GM21515 (cell line): ENCODE data around the gene HMOX2.

Source experiments
- ATAC-seq: cut with Tn5 transposase; IDR thresholded peaks from one replicate; pipeline ENCODE4 v1.9.1; 2021; ENCODE audit not compliant: unreplicated experiment

HMOX2 gene

GRCh38 chr16:4475880-4476788 is at the start of gene HMOX2:
Gene HMOX2 (plus strand): TSS chr16:4476398. CDS start chr16:4505525, 29,127 bp downstream.
- peak; percentile 75 for ATAC-seq

DNA sequence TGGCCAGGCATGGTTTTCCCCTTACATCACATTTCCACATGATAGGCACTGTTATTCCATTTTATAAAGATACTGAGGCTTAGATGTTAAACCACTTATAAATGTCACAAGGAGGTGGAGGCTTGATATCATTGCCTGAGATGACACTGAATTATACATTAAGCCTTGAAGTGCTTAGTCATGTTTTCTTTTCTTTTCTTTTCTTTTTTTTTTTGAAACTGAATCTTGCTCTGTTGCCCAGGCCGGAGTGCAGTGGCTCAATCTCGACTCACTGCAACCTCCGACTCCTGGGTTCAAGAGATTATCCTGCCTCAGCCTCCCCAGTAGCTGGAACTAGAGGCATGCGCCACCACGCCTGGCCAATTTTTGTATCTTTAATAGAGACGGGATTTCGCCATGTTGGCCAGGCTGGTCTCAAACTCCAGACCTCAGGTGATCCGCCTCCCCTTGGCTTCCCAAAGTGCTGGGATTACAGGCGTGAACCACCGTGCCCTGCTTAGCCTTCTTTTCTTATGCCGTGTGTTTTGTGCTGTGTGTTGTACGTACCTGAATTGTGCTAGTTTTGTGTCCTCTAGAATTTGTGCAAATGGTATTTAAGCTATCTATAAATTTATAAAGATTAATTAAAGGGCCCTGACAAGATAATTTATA is 49.4 kb upstream of the HMOX2 start:
- ATAC-seq: no peak

DNA sequence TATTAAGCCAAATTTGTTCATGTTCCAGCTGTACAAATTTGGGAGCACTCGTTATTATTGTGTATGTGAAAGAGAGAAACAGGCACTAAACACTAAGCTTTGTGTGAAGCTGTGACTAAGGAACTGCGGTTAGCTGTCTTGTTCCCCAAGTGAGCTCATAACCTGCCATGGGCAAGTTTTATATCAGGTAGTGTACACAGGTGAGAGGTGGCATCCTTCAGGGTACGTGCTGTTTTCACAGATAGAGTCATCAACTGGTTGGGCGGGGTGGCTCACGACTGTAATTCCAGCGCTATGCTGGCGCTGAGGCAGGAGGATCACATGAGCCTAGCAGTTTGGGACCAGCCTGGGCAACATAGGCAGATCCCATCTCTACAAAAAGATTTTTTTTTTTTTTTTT is 47.7 kb upstream of the HMOX2 start:
- no peak for ATAC-seq

DNA sequence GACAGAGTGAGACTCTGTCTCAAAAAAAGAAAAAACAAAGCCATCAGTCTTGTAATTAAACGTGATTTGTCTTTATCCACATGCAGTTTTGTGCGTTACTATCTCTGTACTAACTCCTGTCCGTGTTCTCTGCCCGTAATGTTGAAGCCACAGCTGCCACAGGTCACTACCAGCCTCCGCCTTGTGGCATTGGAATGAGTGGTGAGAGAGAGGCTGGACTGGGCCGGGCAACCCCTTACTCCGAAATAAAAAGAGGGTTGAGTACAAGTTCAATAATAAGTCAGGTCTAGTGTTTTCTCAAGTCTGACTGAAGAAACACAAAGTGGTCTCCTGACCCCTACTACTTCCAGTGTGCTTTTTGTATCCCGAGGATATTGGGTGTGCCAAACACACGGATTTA is 45.2 kb upstream of the HMOX2 start:
- ATAC-seq: no peak

DNA sequence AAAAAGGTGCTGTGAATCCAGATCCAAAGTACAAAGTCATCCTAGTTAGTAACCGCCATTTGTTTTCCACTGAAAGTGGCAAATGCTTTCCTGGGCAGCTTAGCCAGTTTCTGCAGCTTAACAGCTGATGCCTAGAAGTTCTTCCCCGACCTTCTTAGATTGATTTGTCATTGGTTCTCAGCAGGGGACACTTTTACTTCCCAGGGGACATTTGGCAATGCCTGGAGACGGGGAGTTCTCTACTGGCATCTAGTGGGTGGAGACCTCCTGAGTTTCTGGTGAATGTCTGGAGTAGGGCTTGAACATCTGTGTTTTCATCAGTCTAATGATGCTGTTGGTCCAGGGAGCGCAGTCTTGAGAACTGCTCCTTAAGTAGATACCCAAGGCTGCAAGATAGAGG is 43.0 kb upstream of the HMOX2 start:
- ATAC-seq: no peak

GRCh38 chr16:4433914-4434787 is 42.0 kb upstream of the HMOX2 start:
- ATAC-seq: no peak

DNA sequence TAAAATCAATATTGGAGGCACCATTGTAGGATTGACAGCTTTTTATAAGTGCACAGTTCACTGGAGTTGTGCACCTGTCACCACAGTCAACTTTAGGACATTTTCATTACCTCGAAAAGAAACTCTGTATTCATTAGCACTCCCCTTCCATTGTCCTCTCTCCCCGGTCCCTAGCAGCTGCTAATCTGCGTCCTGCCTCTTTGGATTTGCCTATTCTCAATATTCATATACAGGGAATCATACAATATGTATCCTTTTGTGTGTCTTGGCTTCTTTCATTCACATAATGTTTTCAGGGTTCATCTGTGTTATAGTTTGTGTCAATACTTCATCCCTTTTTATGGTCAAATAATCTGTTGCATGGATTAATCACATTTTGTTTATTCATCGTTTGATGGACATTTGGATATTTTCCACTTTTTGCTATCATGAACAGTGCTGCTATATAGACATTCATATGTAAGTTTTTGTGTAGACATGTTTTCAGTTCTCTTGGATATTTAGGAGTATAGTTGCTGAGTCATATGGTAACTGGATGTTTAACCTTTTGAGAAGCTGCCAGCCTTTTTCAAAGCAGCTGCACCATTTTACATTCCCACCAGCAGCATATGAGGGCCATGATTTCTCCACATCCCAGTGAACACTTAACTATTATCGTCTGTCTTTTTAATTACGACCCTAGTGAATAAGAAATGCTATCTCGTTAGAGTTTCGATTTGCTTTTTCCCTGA is 40.7 kb upstream of the HMOX2 start:
- no peak for ATAC-seq

DNA sequence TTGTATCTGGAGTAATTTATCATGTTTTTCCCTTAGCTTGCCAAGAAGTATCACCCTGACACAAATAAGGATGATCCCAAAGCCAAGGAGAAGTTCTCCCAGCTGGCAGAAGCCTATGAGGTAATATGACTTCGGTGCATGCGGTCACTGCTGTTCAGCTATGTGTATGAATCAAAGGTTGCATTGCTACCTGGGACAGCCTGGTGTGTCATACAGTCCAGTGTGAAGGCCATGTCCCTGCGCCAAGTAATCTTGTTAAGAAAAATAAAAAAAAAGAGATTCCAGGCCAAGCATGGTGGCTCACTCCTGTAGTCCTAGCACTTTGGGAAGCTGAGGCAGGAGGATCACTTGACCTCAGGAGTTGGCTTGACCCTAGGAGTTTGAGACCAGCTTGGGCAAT is 38.8 kb upstream of the HMOX2 start:
- no peak for ATAC-seq

DNA sequence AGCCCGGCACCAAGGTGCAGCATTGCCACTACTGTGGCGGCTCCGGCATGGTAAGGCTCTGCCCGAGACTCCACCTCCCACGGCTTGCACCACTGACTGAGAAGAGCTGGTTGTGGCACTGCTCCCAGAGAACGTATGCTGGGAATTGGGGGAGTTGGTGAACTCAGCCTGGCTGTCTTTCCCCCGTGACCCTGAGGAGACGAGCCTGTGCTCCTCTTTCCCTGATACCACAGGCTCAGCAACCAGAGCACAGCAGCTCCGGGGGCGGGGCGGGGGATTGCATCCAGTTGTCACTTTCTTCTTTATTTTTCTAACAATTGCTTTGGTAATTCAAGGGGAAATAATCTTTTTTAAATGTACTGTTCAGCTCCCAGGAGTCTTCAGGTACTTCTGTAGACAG is 33.8 kb upstream of the HMOX2 start:
- ATAC-seq: no peak

- no peak for ATAC-seq
Observed at GRCh38 chr16:4443271-4443670, 32.9 kb upstream of the HMOX2 start.

GRCh38 chr16:4443986-4444385 is 32.2 kb upstream of the HMOX2 start:
- no peak for ATAC-seq

DNA sequence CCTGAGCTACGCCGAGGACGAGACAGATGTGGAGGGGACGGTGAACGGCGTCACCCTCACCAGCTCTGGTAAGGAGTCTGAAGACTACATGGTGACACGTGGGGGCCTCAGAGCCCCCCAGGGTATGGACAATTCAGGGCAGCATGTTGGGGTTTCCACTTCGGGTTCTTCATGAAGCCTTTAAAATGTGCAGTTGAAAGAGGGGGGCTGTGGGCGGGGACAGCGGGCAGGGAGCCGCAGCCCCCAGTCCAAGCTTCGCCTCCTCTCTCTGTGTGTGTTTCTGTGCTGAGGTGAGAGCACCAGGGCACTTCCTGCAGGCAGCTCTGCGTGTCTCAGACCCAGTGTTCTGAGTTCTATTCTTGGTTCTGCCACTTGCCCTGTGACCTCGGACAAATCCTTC is 25.8 kb upstream of the HMOX2 start:
- no peak for ATAC-seq

DNA sequence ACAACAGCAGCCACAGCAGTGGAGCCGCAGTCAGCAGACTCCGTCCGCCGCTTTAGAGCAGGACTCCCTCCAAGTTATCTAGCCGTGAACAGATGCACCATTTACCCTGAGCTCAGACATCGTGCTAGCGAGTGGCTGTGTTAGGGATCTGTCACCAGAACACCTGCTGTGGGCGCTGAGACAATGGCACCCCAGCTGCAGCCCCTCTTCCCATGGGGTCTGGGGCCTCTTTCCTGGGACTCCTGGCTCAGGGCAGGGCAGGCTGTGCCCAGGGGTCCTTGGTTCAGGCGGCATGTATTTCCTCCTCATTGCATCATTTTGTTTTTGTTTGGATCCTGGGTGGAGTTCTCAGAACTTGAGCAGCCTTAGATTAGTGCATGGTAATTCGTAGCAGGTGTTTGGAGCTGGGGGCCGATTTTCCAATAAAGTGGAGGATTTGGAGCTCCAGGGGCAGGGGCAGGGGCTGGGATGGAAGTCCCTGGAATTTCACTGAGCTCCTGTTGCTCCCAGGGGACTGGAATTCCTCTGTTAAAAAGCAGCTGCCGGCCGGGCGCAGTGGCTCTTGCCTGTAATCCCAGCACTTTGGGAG is 25.2 kb upstream of the HMOX2 start:
- ATAC-seq: no peak

GRCh38 chr16:4452674-4453073 is 23.5 kb upstream of the HMOX2 start:
- no peak for ATAC-seq

- no peak for ATAC-seq
Observed at GRCh38 chr16:4454623-4455022, 21.6 kb upstream of the HMOX2 start.

- no peak for ATAC-seq
Observed at GRCh38 chr16:4455081-4455480, 21.1 kb upstream of the HMOX2 start.

DNA sequence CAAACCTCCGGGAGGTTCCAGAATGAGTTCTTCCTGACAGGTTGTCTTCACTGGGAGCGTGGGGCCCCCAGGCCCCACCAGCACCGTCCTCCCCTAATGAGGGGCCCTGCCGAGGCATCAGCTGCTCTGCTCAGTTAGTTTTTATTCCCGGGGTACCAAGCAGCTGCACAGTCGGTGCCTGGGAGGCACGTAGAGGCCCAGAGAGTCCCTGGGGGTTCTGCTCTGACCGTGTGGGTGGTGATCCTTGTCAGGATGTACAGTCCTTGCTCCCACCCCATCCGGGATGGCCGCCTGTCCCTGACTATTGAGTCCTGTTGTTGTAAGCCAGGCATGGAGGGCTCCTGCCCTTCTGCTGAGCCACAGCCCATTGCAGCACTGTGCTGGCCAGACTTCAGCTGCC is 20.2 kb upstream of the HMOX2 start:
- ATAC-seq: no peak

DNA sequence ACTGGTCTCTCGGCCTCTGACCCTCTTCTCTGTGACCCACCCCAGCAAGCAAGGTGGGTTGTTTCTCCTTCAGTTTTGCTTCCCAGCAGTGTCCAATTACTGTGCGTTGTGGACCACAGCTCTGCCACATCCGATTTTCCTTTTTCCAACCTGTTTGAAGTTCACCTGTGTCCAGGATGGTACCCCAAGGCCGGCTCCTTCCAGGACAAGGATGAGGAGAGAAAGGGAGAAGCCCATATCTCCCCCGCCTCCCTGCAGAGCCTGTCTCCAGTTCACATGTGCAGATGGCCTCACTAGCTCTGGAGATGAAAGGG is 15.3 kb upstream of the HMOX2 start:
- no peak for ATAC-seq

- ATAC-seq: no peak
Observed at GRCh38 chr16:4461250-4462085, 14.7 kb upstream of the HMOX2 start.
